PC-9 (cell line): Measurements from ENCODE around the gene LMX1B. TPM values are rescaled to one million over a fixed set of nuclear protein-coding genes. Genes with fewer than 3 reads are reported as not detected.
"Not testable (repeated sequence)": the region's sequence is repeated elsewhere in the genome, so short reads cannot be mapped to it uniquely, and the experiment has no call there.

ENCODE experiments used
- BruUV-seq: library from RNA; stranded (reverse); fragments of 400-500 nt; replicated peaks from 2 replicates; lab custom pipeline; 2021; lab: Mats Ljungman, UMichigan
- CTCF ChIA-PET: fragments of 300-600 bp; sonication (Branson Sonifier 250); formaldehyde crosslinking; loops from one replicate; lab custom pipeline; 2022; ENCODE audit warnings: antibody characterized with exemption; lab: Charles Lee
- POLR2A ChIA-PET: fragments of 300-600 bp; sonication (Branson Sonifier 250); formaldehyde crosslinking; loops from one replicate; lab custom pipeline; 2022; ENCODE audit warnings: antibody characterized with exemption; ENCODE audit not compliant: unreplicated experiment; lab: Charles Lee
- DNase-seq, 2 experiments: peaks; one replicate each; pipeline versions ENCODE4 v3.0.0 to v3.0.0-alpha.2; 2015 to 2022; ENCODE audit warnings: mixed read lengths in 1 of 2
- H2AFZ ChIP-seq: fragments of 200-600 bp; sonication (generic); 2 replicates; pipeline ENCODE4 v1.8.1; 2017; ENCODE audit warnings: antibody characterized with exemption
- H3F3A ChIP-seq: fragments of 200-600 bp; sonication (generic); 2 replicates; pipeline ENCODE4 v1.8.1; 2017; ENCODE audit warnings: antibody characterized with exemption, mild to moderate bottlenecking, low read depth; ENCODE audit not compliant: insufficient read depth
- H3K27ac ChIP-seq: fragments of 200-600 bp; sonication (generic); 2 replicates; pipeline ENCODE4 v1.6.1; 2016; ENCODE audit warnings: mixed run types
- H3K27me3 ChIP-seq: fragments of 200-600 bp; sonication (generic); 2 replicates; pipeline ENCODE4 v1.6.1; 2016; ENCODE audit warnings: low read depth, mixed run types; ENCODE audit not compliant: insufficient read depth
- H3K36me3 ChIP-seq: fragments of 200-600 bp; sonication (generic); 2 replicates; pipeline ENCODE4 v1.6.1; 2016; ENCODE audit warnings: low read depth, mixed run types
- H3K4me1 ChIP-seq: fragments of 200-600 bp; sonication (generic); replicated peaks from 2 replicates; pipeline ENCODE4 v1.6.1; 2016; ENCODE audit warnings: mixed run types; ENCODE audit not compliant: insufficient read depth
- H3K4me2 ChIP-seq: fragments of 200-600 bp; sonication (generic); 2 replicates; pipeline ENCODE4 v1.6.1; 2017; ENCODE audit warnings: mixed run types
- H3K4me3 ChIP-seq: fragments of 200-600 bp; sonication (generic); 2 replicates; pipeline ENCODE4 v1.6.1; 2016; ENCODE audit warnings: mixed run types
- H3K79me2 ChIP-seq: fragments of 200-600 bp; sonication (generic); 2 replicates; pipeline ENCODE4 v1.6.1; 2017; ENCODE audit warnings: low read depth, mixed run types
- H3K9me2 ChIP-seq: fragments of 200-600 bp; sonication (generic); 2 replicates; pipeline ENCODE4 v1.8.1; 2017; ENCODE audit warnings: mild to moderate bottlenecking; ENCODE audit not compliant: insufficient read depth
- H3K9me3 ChIP-seq: fragments of 200-600 bp; sonication (generic); 2 replicates; pipeline ENCODE4 v1.8.1; 2016; ENCODE audit warnings: low read depth; ENCODE audit not compliant: insufficient read depth
- H4K20me1 ChIP-seq: fragments of 200-600 bp; sonication (generic); 2 replicates; pipeline ENCODE4 v1.8.1; 2017; ENCODE audit not compliant: insufficient read depth
- EZH2 ChIP-seq: fragments of 200-600 bp; sonication (generic); IDR thresholded peaks from 2 replicates; pipeline ENCODE4 v1.8.0; 2017; ENCODE audit warnings: antibody characterized with exemption, low read depth
- intact Hi-C: fragments of 100-400 bp; cut with micrococcal nuclease; formaldehyde crosslinking; loops from one replicate; pipeline ENCODE4 v1.10.0; 2022; ENCODE audit not compliant: unreplicated experiment
- total RNA-seq: library from RNA; stranded (reverse); gene quantifications from 2 replicates; pipeline ENCODE4 v1.2.3, GENCODE V29; 2021
- TF ChIP-seq, protein P1 (sequence below): fragments of 200-600 bp; sonication (generic); conservative IDR thresholded peaks from 2 replicates; pipeline ENCODE4 v1.6.1; 2017; ENCODE audit warnings: mixed run types, antibody characterized with exemption, mild to moderate bottlenecking, moderate library complexity

Gene LMX1B
- total RNA-seq, 1 experiment from 2014 or later, result not detected

DNA sequence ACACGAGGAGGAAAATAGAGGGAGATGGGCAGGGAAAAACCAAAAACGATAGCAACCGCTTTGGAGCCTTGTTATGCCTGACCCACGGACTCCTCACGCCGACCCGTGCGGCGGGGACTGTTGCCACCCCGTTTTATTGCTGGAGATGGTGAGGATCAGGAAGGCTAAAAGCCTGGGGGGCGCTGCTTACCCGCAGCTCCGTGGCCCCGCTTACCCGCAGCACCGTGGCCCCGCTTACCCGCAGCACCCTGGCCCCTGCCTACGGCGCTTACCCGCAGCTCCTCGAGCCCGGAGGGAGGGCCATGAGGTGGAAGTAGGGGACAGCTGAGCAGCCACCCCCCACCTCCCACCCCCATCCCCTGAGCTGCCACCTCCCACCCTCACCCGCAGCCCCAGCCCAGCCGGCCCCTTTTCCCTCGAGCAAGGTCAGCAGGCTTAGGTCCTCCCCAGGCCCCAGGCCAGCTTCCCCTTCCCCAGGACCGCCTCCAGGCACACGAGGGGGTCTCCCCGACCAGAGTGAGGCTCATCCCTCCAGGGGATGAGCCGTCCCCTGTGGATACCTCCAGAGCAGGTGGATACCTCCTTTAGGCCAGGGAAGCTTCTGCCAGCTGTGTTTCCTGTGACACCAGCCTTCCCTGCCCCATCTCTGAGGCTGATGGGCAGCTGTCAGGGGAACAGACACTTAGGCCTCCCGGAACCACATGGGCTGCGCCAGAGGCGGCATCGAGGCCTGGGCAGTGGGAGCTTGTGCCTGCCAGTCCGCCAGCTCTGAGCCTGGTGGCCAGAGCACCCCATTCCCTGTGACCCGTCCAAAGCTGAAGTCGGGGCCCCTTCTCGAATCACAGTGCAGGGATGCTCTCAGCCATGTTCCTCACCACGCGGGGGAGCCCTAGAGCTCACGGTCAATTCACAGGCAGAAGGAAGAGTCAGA, 92.3 kb downstream of the LMX1B start:
- H3K4me2 ChIP-seq, result peak overlapping the region; percentile 78; the same call in 1 of the 2 replicates
- no peaks in the 10 kb centered on the region for H3K9me2 ChIP-seq
- POLR2A ChIA-PET, result interaction anchor here (0.6 kb wide), 1 partner anchor 74 kb away, joined by 3 read pairs; no protein-coding TSS in a partner anchor

GRCh38 chr9:126706698-126707053, 92.9 kb downstream of the LMX1B start:
- H3K9me2 ChIP-seq, result no peaks in the 10 kb centered on the region
- POLR2A ChIA-PET, result interaction anchor here (0.6 kb wide), 1 partner anchor 73 kb away, joined by 3 read pairs; no protein-coding TSS in a partner anchor
- H3K27ac ChIP-seq, result no peak overlapping the region
- H3K4me1 ChIP-seq, result peaks cover 17% of the 10 kb centered on the region
- DNase-seq, result no peak
- H3K27me3 ChIP-seq, result peaks cover 12% of the 10 kb centered on the region; the same call in 1 of the 2 replicates
- no peaks in the 10 kb centered on the region for H3K79me2 ChIP-seq
- H3K4me2 ChIP-seq, result no peak overlapping the region
- H4K20me1 ChIP-seq, result no peaks in the 10 kb centered on the region
- BruUV-seq, result no TSS peak
- H3K9me3 ChIP-seq, result no peaks in the 10 kb centered on the region
- H3K4me3 ChIP-seq, result no peak overlapping the region
- intact Hi-C loops, result loop anchor here (1.0 to 2.0 kb wide), 2 partner anchors 75 to 206 kb away; no protein-coding TSS in a partner anchor
- CTCF ChIA-PET, result interaction anchor here (0.6 to 2.2 kb wide), 16 partner anchors 8 to 1292 kb away, joined by 3 to 40 read pairs (median 3); no protein-coding TSS in a partner anchor
- no peak overlapping the region for H2AFZ ChIP-seq
- H3K36me3 ChIP-seq, result no peaks in the 10 kb centered on the region
- H3F3A ChIP-seq, result peaks cover 4% of the 10 kb centered on the region; the same call in 1 of the 2 replicates
- TF ChIP-seq, protein P1, sequence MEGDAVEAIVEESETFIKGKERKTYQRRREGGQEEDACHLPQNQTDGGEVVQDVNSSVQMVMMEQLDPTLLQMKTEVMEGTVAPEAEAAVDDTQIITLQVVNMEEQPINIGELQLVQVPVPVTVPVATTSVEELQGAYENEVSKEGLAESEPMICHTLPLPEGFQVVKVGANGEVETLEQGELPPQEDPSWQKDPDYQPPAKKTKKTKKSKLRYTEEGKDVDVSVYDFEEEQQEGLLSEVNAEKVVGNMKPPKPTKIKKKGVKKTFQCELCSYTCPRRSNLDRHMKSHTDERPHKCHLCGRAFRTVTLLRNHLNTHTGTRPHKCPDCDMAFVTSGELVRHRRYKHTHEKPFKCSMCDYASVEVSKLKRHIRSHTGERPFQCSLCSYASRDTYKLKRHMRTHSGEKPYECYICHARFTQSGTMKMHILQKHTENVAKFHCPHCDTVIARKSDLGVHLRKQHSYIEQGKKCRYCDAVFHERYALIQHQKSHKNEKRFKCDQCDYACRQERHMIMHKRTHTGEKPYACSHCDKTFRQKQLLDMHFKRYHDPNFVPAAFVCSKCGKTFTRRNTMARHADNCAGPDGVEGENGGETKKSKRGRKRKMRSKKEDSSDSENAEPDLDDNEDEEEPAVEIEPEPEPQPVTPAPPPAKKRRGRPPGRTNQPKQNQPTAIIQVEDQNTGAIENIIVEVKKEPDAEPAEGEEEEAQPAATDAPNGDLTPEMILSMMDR, result peak; percentile 24; the same call in 1 of the 2 replicates
- no peak for TF ChIP-seq EZH2

More for the DNA sequence above, 92.3 kb downstream of the LMX1B start:
- intact Hi-C loops, result loop anchor here (1.0 to 2.0 kb wide), 2 partner anchors 75 to 205 kb away; no protein-coding TSS in a partner anchor
- Histone ChIP-seq H2AFZ (peak overlapping the region; percentile 75), H3K36me3 (no peaks in the 10 kb centered on the region), H3K4me3 (no peak overlapping the region), H3K27me3 (peaks cover 18% of the 10 kb centered on the region; the same call in 1 of the 2 replicates), H3K79me2 (no peaks in the 10 kb centered on the region), H3K4me1 (peaks cover 17% of the 10 kb centered on the region), H3F3A (peaks cover 4% of the 10 kb centered on the region; the same call in 1 of the 2 replicates), H3K9me3 (no peaks in the 10 kb centered on the region), H4K20me1 (no peaks in the 10 kb centered on the region), H3K27ac (no peak overlapping the region)
- peak in 1 of 2 experiments; percentile 71 for DNase-seq
- BruUV-seq, result no TSS peak
- no peak for TF ChIP-seq EZH2
- TF ChIP-seq, protein P1, result peak; percentile 84
- CTCF ChIA-PET, result interaction anchor here (0.5 to 2.2 kb wide), 18 partner anchors 9 to 1293 kb away, joined by 3 to 40 read pairs (median 3); no protein-coding TSS in a partner anchor

- H3K79me2 ChIP-seq, result no peaks in the 10 kb centered on the region
- no peaks in the 10 kb centered on the region for H4K20me1 ChIP-seq
- no peak overlapping the region for H3K27ac ChIP-seq
- H3K4me2 ChIP-seq, result no peak overlapping the region
- no peaks in the 10 kb centered on the region for H3K9me2 ChIP-seq
- intact Hi-C loops, result loop anchor here (2.0 kb wide), 1 partner anchor 206 kb away; no protein-coding TSS in a partner anchor
- ChIA-PET POLR2A (interaction anchor here (0.6 kb wide), 1 partner anchor 73 kb away, joined by 3 read pairs; no protein-coding TSS in a partner anchor), CTCF (interaction anchor here (0.6 to 2.2 kb wide), 12 partner anchors 21 to 1292 kb away, joined by 3 to 40 read pairs (median 3); no protein-coding TSS in a partner anchor)
- H3K4me1 ChIP-seq, result peaks cover 17% of the 10 kb centered on the region
- TF ChIP-seq EZH2, result no peak
- TF ChIP-seq, protein P1, result no peak
- H3K27me3 ChIP-seq, result peaks cover 10% of the 10 kb centered on the region; the same call in 1 of the 2 replicates
- DNase-seq, result no peak
- no peak overlapping the region for H3K4me3 ChIP-seq
- no peak overlapping the region for H2AFZ ChIP-seq
- no peaks in the 10 kb centered on the region for H3K36me3 ChIP-seq
- no peaks in the 10 kb centered on the region for H3K9me3 ChIP-seq
- H3F3A ChIP-seq, result peaks cover 4% of the 10 kb centered on the region; the same call in 1 of the 2 replicates
- no TSS peak for BruUV-seq
Measured at GRCh38 chr9:126707083-126707482, 93.4 kb downstream of the LMX1B start.

DNA sequence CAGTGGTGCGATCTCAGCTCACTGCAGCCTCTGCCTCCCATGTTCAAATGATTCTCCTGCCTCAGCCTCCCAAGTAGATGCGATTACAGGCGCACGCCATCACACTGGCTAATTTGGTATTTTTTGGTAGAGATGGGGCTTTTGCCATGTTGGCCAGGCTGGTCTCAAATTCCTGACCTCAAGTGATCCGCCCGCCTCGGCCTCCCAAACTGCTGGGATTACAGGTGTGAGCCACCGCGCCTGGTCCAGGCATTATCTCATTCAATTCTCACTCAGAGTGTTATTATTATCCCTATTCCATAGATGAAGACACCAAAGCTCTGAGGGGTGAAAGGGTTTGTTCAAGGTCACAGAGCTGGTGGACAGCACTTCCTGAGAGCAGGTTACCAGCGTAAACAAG, 94.0 kb downstream of the LMX1B start:
- POLR2A ChIA-PET, H3K9me2 ChIP-seq, CTCF ChIA-PET, H2AFZ ChIP-seq, H3K4me3 ChIP-seq, H3K79me2 ChIP-seq, H3K4me2 ChIP-seq, H3K36me3 ChIP-seq, BruUV-seq, H4K20me1 ChIP-seq, H3K9me3 ChIP-seq, DNase-seq, H3K27ac ChIP-seq, H3F3A ChIP-seq: not testable (repeated sequence)
- intact Hi-C loops, result loop anchor here (2.0 kb wide), 1 partner anchor 207 kb away; no protein-coding TSS in a partner anchor
- peaks cover 15% of the 10 kb centered on the region for H3K4me1 ChIP-seq
- peaks cover 10% of the 10 kb centered on the region; the same call in 1 of the 2 replicates for H3K27me3 ChIP-seq
